Stimulated activated CD4-positive, alpha-beta T cell treated with anti-CD3 and anti-CD28 coated beads, Interleukin-1b, Interleukin-23, amount 100 ng/mL, for 48 hours (primary cell): ENCODE results near the gene STX8.
A peak's percentile ranks its signal among the peaks of the same experiment; 100 is the strongest.
"Not testable (repeated sequence)": the region's sequence is repeated elsewhere in the genome, so short reads cannot be mapped to it uniquely, and the experiment has no call there.

ENCODE experiments used
- DNase-seq: peaks from one replicate; pipeline ENCODE4 v3.0.0-alpha.2; 2020

STX8 gene

GRCh38 chr17:9382626-9383025 is 193.0 kb downstream of the STX8 start:
- no peak for DNase-seq

- no peak for DNase-seq
Measured at GRCh38 chr17:9381068-9381467, 194.6 kb downstream of the STX8 start.

GRCh38 chr17:9380361-9380760 is 195.3 kb downstream of the STX8 start:
- DNase-seq = no peak

GRCh38 chr17:9376177-9376576 is 199.4 kb downstream of the STX8 start:
- DNase-seq = not testable (repeated sequence)

- peak; percentile 10 for DNase-seq
Measured at GRCh38 chr17:9371019-9371418, 204.6 kb downstream of the STX8 start.

GRCh38 chr17:9370467-9370866 is 205.2 kb downstream of the STX8 start:
- DNase-seq = no peak

- no peak for DNase-seq
Measured at GRCh38 chr17:9368631-9369030, 207.0 kb downstream of the STX8 start.

- no peak for DNase-seq
Measured at GRCh38 chr17:9367156-9367555, 208.5 kb downstream of the STX8 start.

GRCh38 chr17:9364837-9365430 is 210.7 kb downstream of the STX8 start:
- DNase-seq = no peak

GRCh38 chr17:9363440-9364350 is 211.9 kb downstream of the STX8 start:
- DNase-seq = peak; percentile 43

GRCh38 chr17:9361188-9361955 is 214.2 kb downstream of the STX8 start:
- DNase-seq = no peak

- no peak for DNase-seq
Measured at GRCh38 chr17:9360677-9361081, 214.9 kb downstream of the STX8 start.

GRCh38 chr17:9356488-9356911 is 219.1 kb downstream of the STX8 start:
- no peak for DNase-seq

GRCh38 chr17:9355846-9356245 is 219.8 kb downstream of the STX8 start:
- no peak for DNase-seq

- not testable (repeated sequence) for DNase-seq
Measured at GRCh38 chr17:9355231-9355630, 220.4 kb downstream of the STX8 start.

GRCh38 chr17:9350080-9350479 is 225.5 kb downstream of the STX8 start:
- DNase-seq = no peak

GRCh38 chr17:9346296-9346926 is 229.2 kb downstream of the STX8 start:
- no peak for DNase-seq

GRCh38 chr17:9343516-9343915 is 232.1 kb downstream of the STX8 start:
- DNase-seq = no peak

- no peak for DNase-seq
Measured at GRCh38 chr17:9342225-9342624, 233.4 kb downstream of the STX8 start.

GRCh38 chr17:9339958-9340357 is 235.7 kb downstream of the STX8 start:
- no peak for DNase-seq

GRCh38 chr17:9339482-9339881 is 236.1 kb downstream of the STX8 start:
- DNase-seq = not testable (repeated sequence)

GRCh38 chr17:9336817-9337216 is 238.8 kb downstream of the STX8 start:
- no peak for DNase-seq
